HepG2 (cell line): ENCODE results near the gene ARF5. TPM values are rescaled to one million over a fixed set of nuclear protein-coding genes. Genes with fewer than 3 reads are reported as not detected.

Source experiments
- AGO2 ChIP-seq: fragments of 200-400 bp; formaldehyde crosslinking; optimal IDR thresholded peaks from 2 replicates; pipeline ENCODE3; 2017; ENCODE audit warnings: mild to moderate bottlenecking, low read depth, low read length, moderate library complexity
- BRCA1 ChIP-seq: sonication (generic); formaldehyde crosslinking; IDR thresholded peaks from 2 replicates; pipeline ENCODE4 v1.4.0; 2020; ENCODE audit warnings: missing genetic modification reagents
- CBFB ChIP-seq: sonication (generic); formaldehyde crosslinking; IDR thresholded peaks from 2 replicates; pipeline ENCODE4 v1.4.0; 2020; ENCODE audit warnings: missing genetic modification reagents
- CHCHD3 ChIP-seq: sonication (generic); formaldehyde crosslinking; IDR thresholded peaks from 2 replicates; pipeline ENCODE4 v1.8.0; 2022; ENCODE audit warnings: mild to moderate bottlenecking, missing genetic modification reagents, moderate library complexity
- EEA1 ChIP-seq: sonication (generic); formaldehyde crosslinking; IDR thresholded peaks from 2 replicates; pipeline ENCODE4 v1.5.1; 2020; ENCODE audit warnings: mild to moderate bottlenecking, missing genetic modification reagents, borderline replicate concordance
- HINFP ChIP-seq: sonication (generic); formaldehyde crosslinking; IDR thresholded peaks from 2 replicates; pipeline ENCODE4 v1.4.0; 2020; ENCODE audit warnings: low read depth, mild to moderate bottlenecking, missing genetic modification reagents
- IRF2 ChIP-seq: IDR thresholded peaks from 2 replicates; pipeline ENCODE4 v1.6.1; 2018; ENCODE audit warnings: missing genetic modification reagents, missing compliant biosample characterization
- NFE2 ChIP-seq: sonication (generic); formaldehyde crosslinking; IDR thresholded peaks from 2 replicates; pipeline ENCODE4 v1.4.0; 2020; ENCODE audit warnings: missing genetic modification reagents
- NFIB ChIP-seq: sonication (generic); formaldehyde crosslinking; IDR thresholded peaks from 2 replicates; pipeline ENCODE4 v1.9.0; 2021; ENCODE audit warnings: missing genetic modification reagents, mild to moderate bottlenecking, borderline replicate concordance
- ONECUT2 ChIP-seq: sonication (generic); formaldehyde crosslinking; IDR thresholded peaks from 2 replicates; pipeline ENCODE4 v1.4.0; 2020; ENCODE audit warnings: missing genetic modification reagents
- SMARCE1 ChIP-seq: fragments of 450-650 bp; IDR thresholded peaks from 2 replicates; pipeline ENCODE4 v1.6.1; 2017; ENCODE audit warnings: borderline replicate concordance
- STAG1 ChIP-seq: sonication (generic); formaldehyde crosslinking; IDR thresholded peaks from 2 replicates; pipeline ENCODE4 v1.4.0; 2020; ENCODE audit warnings: missing genetic modification reagents
- THRA ChIP-seq: sonication (generic); formaldehyde crosslinking; IDR thresholded peaks from 2 replicates; pipeline ENCODE4 v1.4.0; 2020; ENCODE audit warnings: missing genetic modification reagents, borderline replicate concordance
- ZBTB21 ChIP-seq: sonication (generic); formaldehyde crosslinking; IDR thresholded peaks from 2 replicates; pipeline ENCODE4 v1.4.0; 2020; ENCODE audit warnings: missing genetic modification reagents
- ZBTB26 ChIP-seq: IDR thresholded peaks from 2 replicates; pipeline ENCODE4 v1.6.1; 2016; ENCODE audit warnings: missing compliant biosample characterization, missing genetic modification reagents, borderline replicate concordance
- ZEB1 ChIP-seq: IDR thresholded peaks from 2 replicates; pipeline ENCODE4 v1.6.1; 2012; ENCODE audit warnings: mild to moderate bottlenecking, low read depth, inconsistent platforms; ENCODE audit not compliant: insufficient replicate concordance
- ZFP37 ChIP-seq: sonication (generic); formaldehyde crosslinking; IDR thresholded peaks from 2 replicates; pipeline ENCODE4 v1.4.0; 2020; ENCODE audit warnings: missing genetic modification reagents, borderline replicate concordance
- ZNF10 ChIP-seq: sonication (generic); formaldehyde crosslinking; IDR thresholded peaks from 2 replicates; pipeline ENCODE4 v1.4.0; 2020; ENCODE audit warnings: mild to moderate bottlenecking, low read depth, missing genetic modification reagents, borderline replicate concordance
- ZNF280B ChIP-seq: sonication (generic); formaldehyde crosslinking; IDR thresholded peaks from 2 replicates; pipeline ENCODE4 v1.5.0; 2020; ENCODE audit warnings: missing genetic modification reagents, mild to moderate bottlenecking, borderline replicate concordance
- ZNF33B ChIP-seq: sonication (generic); formaldehyde crosslinking; IDR thresholded peaks from 2 replicates; pipeline ENCODE4 v1.5.1; 2020; ENCODE audit warnings: mild to moderate bottlenecking, missing genetic modification reagents
- ZNF543 ChIP-seq: sonication (generic); formaldehyde crosslinking; IDR thresholded peaks from 2 replicates; pipeline ENCODE4 v1.4.0; 2020; ENCODE audit warnings: mild to moderate bottlenecking, missing genetic modification reagents
- ZNF563 ChIP-seq: sonication (generic); formaldehyde crosslinking; IDR thresholded peaks from 2 replicates; pipeline ENCODE4 v1.8.0; 2022; ENCODE audit warnings: mild to moderate bottlenecking, moderate library complexity, missing genetic modification reagents
- ZNF580 ChIP-seq: IDR thresholded peaks from 2 replicates; pipeline ENCODE4 v1.6.1; 2016; ENCODE audit warnings: low read depth, borderline replicate concordance
- ZNF644 ChIP-seq: IDR thresholded peaks from 2 replicates; pipeline ENCODE4 v1.6.1; 2016; ENCODE audit warnings: low read depth
- ZNF839 ChIP-seq: sonication (generic); formaldehyde crosslinking; IDR thresholded peaks from 2 replicates; pipeline ENCODE4 v1.4.0; 2020; ENCODE audit warnings: missing genetic modification reagents, mild to moderate bottlenecking, borderline replicate concordance
- polyA plus RNA-seq, 8 experiments: library from polyadenylated mRNA; depleted of rRNA in 3 of 8; stranded (reverse) in 7 of 8; unstranded in 1 of 8; fragments of >200 nt; fragmentation: Illumina TruSeq in 4 of 8; extraction: Trizol in 4 of 8; gene quantifications; 2 replicates each; pipeline versions ENCODE4 v1.2.1 to v1.2.3, GENCODE V29; 2011 to 2016; ENCODE audit warnings: low read depth in 4 of 8, missing spikeins in 1 of 8, mixed read lengths in 1 of 8; ENCODE audit not compliant: insufficient read depth in 1 of 8
- total RNA-seq, 5 experiments: library from RNA; depleted of rRNA; stranded (reverse); fragments of >200 nt; fragmentation: Illumina TruSeq; extraction: Trizol; gene quantifications; 2 replicates each; pipeline ENCODE4 v1.2.3, GENCODE V29; 2016; ENCODE audit warnings: low read depth in 1 of 5

ARF5 gene
- total and polyA plus RNA-seq, 2 of the 13 experiments (the other 11 are each of a cell fraction or from before 2014, with no cell fraction given), result 109 to 135 TPM

- no peak for TF ChIP-seq HINFP
- TF ChIP-seq ZBTB26, result no peak
- no peak for TF ChIP-seq BRCA1 (CRISPR knock-in tag)
- TF ChIP-seq ZEB1, result peak; percentile 82
- no peak for TF ChIP-seq NFE2 (CRISPR knock-in tag)
- TF ChIP-seq CHCHD3, result no peak
- no peak for TF ChIP-seq ZFP37 (CRISPR knock-in tag)
- TF ChIP-seq THRA (CRISPR knock-in tag), result peak; percentile 53
- TF ChIP-seq ZNF280B (CRISPR knock-in tag), result 0 out of 2 replicates have a peak, but pooled peaks have one; percentile 63
- TF ChIP-seq AGO2, result peak; percentile 34
- no peak for TF ChIP-seq ZNF543 (CRISPR knock-in tag)
- TF ChIP-seq ZBTB21, result no peak
- TF ChIP-seq ONECUT2 (CRISPR knock-in tag), result no peak
- TF ChIP-seq NFIB, result no peak
- TF ChIP-seq ZNF644 (CRISPR knock-in tag), result no peak
- TF ChIP-seq EEA1 (CRISPR knock-in tag), result no peak
- TF ChIP-seq SMARCE1, result no peak
- no peak for TF ChIP-seq ZNF839
- TF ChIP-seq ZNF580 (CRISPR knock-in tag), result 0 out of 2 replicates have a peak, but pooled peaks have one; percentile 23
- TF ChIP-seq IRF2 (CRISPR knock-in tag), result 0 out of 2 replicates have a peak, but pooled peaks have one; percentile 38
- peak; percentile 45; the same call in 1 of the 2 replicates for TF ChIP-seq ZNF33B (CRISPR knock-in tag)
- TF ChIP-seq STAG1 (CRISPR knock-in tag), result peak; percentile 59
- TF ChIP-seq ZNF563, result peak; percentile 66; the same call in 1 of the 2 replicates
- TF ChIP-seq CBFB (CRISPR knock-in tag), result no peak
- no peak for TF ChIP-seq ZNF10 (CRISPR knock-in tag)
Measured at GRCh38 chr7:127588697-127589482, 679 bp downstream of the ARF5 start (continued).
